GM21390 (cell line): Measurements from ENCODE around the gene SLC46A2.

Experiments used
- ATAC-seq: cut with Tn5 transposase; IDR thresholded peaks from one replicate; pipeline ENCODE4 v1.9.1; 2021; ENCODE audit not compliant: unreplicated experiment

Gene SLC46A2

GRCh38 chr9:112890106-112891081, at the start of gene SLC46A2:
Gene SLC46A2 (minus strand): TSS chr9:112890876. CDS start chr9:112890681, 195 bp downstream.
- no peak for ATAC-seq

GRCh38 chr9:112939418-112939817, 48.7 kb upstream of the SLC46A2 start:
- no peak for ATAC-seq

- ATAC-seq, result no peak
Observed at GRCh38 chr9:112933696-112934095, 43.0 kb upstream of the SLC46A2 start.

GRCh38 chr9:112925058-112925641, 34.5 kb upstream of the SLC46A2 start:
- ATAC-seq, result no peak

GRCh38 chr9:112921549-112921948, 30.9 kb upstream of the SLC46A2 start:
- peak; percentile 55 for ATAC-seq

GRCh38 chr9:112917987-112918362, 27.3 kb upstream of the SLC46A2 start:
- no peak for ATAC-seq

GRCh38 chr9:112917047-112917986, 26.6 kb upstream of the SLC46A2 start:
- no peak for ATAC-seq

GRCh38 chr9:112914524-112914923, 23.8 kb upstream of the SLC46A2 start:
- no peak for ATAC-seq

- ATAC-seq, result no peak
Observed at GRCh38 chr9:112913326-112913725, 22.6 kb upstream of the SLC46A2 start.

GRCh38 chr9:112912636-112913035, 22.0 kb upstream of the SLC46A2 start:
- ATAC-seq, result no peak

- ATAC-seq, result no peak
Observed at GRCh38 chr9:112911736-112912135, 21.1 kb upstream of the SLC46A2 start.

- ATAC-seq, result no peak
Observed at GRCh38 chr9:112905084-112905483, 14.4 kb upstream of the SLC46A2 start.

GRCh38 chr9:112900901-112901300, 10.2 kb upstream of the SLC46A2 start:
- ATAC-seq, result no peak

- ATAC-seq, result no peak
Observed at GRCh38 chr9:112900488-112900887, 9.8 kb upstream of the SLC46A2 start.

- ATAC-seq, result no peak
Observed at GRCh38 chr9:112898872-112899311, 8.2 kb upstream of the SLC46A2 start.

GRCh38 chr9:112896131-112896530, 5.5 kb upstream of the SLC46A2 start:
- ATAC-seq, result peak; percentile 37

- ATAC-seq, result no peak
Observed at GRCh38 chr9:112894699-112895098, 4.0 kb upstream of the SLC46A2 start.

- ATAC-seq, result no peak
Observed at GRCh38 chr9:112894041-112894440, 3.4 kb upstream of the SLC46A2 start.

GRCh38 chr9:112892981-112893380, 2.3 kb upstream of the SLC46A2 start:
- no peak for ATAC-seq

GRCh38 chr9:112891521-112891920, 845 bp upstream of the SLC46A2 start:
- ATAC-seq, result no peak

GRCh38 chr9:112887381-112887780, 3.3 kb downstream of the SLC46A2 start:
- ATAC-seq, result no peak
